ENCODE data around the gene TMEFF2.
"Not testable (repeated sequence)": the region's sequence is repeated elsewhere in the genome, so short reads cannot be mapped to it uniquely, and the experiment has no call there.

TMEFF2 gene

GRCh38 chr2:192126912-192127311 lies 67.8 kb downstream of the TMEFF2 start:
- no peak for DNase-seq

DNA sequence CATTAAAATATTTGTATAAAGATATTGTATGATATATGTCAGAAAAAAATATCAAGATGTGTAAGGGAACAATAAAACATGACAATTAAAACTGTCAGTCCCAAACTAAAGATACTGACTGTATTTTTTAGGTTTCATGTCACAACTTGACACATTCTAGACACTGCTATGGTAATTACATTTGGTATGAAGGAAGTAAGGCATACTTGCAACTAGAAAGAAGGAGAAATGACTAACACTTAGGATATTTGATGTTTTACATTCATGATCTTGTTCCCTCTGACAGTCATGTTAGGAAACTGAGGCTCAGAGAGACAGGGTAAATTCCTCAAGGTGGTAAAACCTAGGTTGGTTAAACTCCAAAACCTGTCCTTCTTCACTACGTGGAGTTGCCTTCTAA lies 68.3 kb downstream of the TMEFF2 start:
- no peak for DNase-seq

DNA sequence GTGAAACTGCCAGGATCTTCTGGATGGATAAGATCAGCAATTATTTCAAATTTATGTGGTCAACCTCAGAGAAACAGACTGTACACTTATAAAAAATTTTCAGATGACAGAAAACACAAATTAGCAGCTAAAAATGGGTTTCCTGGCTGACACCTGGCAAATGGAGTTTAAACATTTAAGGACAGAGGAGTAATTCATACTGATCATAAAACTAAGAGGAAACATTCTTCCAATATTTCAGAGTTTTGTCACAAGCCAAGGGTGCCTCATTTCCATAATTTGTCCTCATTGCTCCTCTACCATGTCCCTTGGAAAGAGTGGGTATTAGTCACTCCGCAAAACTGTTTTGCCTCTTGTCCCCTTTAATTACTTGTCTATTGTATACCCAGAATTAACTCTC lies 70.2 kb downstream of the TMEFF2 start:
- DNase-seq, result no peak

DNA sequence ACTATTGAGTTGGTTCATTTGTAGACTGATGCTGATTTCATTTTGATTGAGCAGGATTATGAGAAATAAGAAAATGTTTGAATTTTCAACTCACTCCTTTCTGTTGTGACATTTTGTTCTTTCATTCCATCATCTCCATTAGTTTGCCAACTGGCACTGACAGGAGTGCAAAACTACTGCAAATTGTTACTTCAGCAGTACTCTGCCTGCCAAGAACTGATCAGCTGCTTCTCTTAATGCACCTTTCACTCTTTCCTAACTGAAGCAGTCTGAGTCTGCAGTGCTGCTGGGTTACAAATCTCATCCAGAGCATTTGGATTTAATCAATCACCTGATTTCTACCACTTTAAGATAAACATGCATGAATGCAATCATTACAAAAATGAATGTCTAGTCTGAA lies 70.9 kb downstream of the TMEFF2 start:
- DNase-seq, result no peak

GRCh38 chr2:192122946-192123345 lies 71.8 kb downstream of the TMEFF2 start:
- no peak for DNase-seq

GRCh38 chr2:192122141-192122540 lies 72.6 kb downstream of the TMEFF2 start:
- no peak for DNase-seq

- DNase-seq, result no peak
Measured at GRCh38 chr2:192119536-192119935, 75.2 kb downstream of the TMEFF2 start.

GRCh38 chr2:192117705-192118104 lies 77.0 kb downstream of the TMEFF2 start:
- DNase-seq, result no peak

- not testable (repeated sequence) for DNase-seq
Measured at GRCh38 chr2:192111536-192111935, 83.2 kb downstream of the TMEFF2 start.

DNA sequence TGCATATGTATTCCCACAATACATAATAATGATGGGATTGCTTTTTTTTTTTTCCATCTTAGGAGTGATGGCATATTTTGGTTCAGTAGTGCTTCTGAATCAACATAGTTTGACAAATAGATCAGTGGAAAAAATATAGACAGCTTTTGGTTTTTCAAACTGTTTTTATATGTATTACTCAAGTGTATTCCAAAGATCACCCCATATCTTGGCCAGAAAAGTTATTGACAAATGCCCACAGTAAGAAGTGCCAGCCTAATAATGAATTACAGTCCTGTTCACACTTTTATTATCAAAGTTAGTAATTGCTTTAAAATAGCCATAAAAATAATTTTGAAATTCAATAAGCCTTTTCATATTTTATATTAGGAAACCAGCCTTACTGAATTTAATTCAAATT lies 95.0 kb downstream of the TMEFF2 start:
- no peak for DNase-seq

GRCh38 chr2:192098814-192099491 lies 95.8 kb downstream of the TMEFF2 start:
- no peak for DNase-seq

DNA sequence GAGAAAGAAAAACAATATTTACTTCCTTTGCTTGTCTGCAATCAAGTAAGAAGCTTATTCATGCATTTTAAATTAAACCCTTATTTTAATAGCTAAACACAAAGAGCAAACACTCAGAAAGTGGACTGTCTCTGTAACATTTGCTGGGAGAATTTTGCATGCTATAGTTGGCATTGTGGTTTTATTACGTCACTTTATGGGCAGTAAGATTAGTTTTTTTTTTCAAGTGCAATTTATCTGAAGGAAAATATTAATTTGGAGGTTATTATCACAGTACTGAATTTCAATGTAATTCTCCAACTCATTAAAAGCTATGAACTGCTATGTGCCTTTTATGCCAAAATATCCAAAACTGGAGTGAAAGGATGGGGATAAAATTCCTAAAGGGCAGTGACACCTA lies 103.3 kb downstream of the TMEFF2 start:
- no peak for DNase-seq

GRCh38 chr2:192090911-192091310 lies 103.8 kb downstream of the TMEFF2 start:
- DNase-seq, result no peak

DNA sequence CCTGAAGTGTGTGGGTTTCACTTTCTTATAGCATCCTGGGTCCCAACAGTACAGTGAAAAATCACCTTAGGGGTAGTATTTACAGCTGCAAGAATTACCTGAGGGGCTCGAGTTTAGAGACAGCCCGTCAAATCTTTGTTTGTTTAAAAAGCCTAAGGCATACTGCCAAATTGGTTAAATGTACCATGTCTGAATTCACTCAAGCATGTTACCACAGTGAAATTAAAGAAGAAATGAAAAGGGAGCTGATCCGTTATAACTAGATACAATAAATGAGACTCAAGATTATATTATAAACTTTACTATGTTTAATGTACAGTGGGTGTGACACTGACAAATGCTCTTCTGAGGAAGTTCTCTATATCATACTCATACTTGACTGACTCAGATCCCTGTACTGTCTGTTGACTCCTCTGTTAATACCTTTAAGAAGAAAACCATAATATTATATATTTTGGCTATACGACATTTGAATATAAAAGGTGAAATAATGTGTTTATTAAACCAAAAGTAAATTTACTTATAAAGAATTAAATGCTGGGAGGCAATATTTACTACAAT lies 107.3 kb downstream of the TMEFF2 start:
- DNase-seq, result no peak

DNA sequence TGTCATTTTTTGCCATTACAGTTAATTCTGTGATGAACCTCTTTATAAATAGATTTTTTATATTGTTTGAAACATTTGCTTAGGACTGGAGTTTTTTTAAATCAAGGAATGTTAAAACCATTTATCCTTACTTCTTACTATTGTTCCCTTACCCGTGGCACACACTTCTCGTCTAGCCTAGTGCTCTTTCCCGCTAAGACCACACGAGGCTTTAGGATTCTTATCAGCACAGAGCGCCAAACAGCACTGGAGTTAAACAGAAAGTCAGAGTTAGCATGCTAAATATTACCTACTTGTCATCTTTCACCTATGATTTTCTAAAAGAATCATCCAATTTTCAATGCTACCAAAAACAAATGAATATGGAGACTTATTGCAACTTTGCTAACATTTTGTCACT lies 112.6 kb downstream of the TMEFF2 start:
- DNase-seq, result no peak

DNA sequence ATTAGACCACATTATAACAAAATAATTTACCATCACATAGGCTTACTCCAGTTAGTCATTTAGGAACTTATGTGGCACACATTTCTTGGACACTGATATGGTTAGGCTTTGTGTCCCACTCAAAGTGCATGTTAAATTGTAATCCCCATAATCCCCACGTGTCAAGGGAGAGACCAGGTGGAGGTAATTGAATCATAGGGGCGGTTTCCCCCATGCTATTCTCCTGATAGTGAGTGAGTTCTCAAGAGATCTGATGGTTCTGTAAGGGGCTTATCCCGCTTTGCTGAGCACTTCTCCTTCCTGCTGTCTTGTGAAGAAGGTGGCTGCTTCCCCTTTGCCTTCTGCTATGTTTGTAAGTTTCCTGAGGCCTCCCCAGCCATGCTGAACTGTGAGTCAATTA lies 114.6 kb downstream of the TMEFF2 start:
- not testable (repeated sequence) for DNase-seq

DNA sequence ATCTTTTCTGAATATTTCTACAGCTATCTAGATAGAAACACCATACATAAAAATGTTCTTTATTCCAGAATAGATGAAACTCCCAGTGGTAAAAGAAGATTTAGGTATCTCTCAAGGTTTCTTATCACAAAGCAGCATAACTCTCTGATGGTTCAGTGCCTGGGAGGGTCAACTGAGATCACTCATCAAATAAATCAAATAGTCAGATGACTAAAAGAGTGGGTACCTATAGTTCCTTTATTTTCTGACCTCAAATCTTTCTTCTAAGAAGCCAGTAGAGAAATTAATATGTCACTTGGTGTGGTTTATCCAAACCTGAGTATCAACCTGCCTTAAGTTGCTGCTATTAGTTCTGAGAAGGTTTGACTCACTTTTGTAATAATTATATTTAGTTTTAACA lies 120.9 kb downstream of the TMEFF2 start:
- no peak for DNase-seq

DNA sequence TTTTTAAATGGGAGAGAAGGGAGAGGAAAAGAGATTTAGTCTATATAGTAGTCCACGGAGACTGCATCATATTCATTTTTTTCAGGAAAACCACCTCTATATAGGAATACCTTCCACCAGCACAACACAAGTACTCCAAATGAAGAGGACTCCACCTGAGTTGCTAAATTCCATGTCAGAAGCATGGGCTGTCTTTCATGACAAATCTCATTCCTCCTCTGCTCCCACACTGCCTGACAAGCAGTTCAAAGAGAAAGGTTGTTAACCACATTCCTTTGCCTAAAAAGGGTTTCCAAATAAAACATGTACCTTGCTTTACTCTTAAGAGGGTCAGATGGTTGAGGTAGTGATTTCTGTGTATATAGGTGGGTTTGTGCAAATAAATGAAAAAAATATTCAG lies 122.0 kb downstream of the TMEFF2 start:
- DNase-seq, result no peak

DNA sequence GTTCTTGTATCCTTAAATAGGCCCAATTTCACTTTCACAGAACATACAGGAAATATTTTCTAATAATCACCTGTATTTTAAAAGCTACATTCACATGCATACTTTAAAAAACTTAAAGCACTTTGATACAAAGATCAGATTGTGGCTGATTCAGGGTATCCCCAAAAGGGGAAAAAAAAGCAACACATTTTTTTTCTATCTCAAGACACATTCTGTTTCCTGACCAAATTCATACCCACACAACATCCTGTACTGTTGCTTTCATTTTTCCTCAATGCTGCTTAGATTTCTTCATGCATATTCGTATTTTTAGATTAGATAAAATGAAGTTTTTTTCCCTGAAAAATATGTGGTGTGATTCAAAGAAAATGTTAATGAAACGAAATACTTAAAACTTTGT lies 122.5 kb downstream of the TMEFF2 start:
- DNase-seq, result no peak

DNA sequence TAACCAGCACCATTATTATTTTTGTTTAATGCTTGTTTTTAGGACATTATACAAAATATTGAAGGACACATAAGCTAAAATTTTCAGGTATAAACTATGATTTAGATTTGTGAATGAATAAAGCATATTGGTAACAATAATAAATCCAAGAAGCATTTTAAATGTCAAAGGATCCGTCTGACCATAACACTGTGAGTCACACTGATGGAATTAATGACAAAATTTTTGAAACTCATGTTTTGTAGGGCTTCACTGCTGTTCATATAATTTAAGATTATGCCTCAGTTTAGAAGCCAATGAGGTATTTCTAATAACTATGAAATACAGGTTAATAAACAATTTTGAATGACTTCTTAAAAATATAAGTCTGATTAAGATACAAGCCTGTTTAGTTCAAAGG lies 124.6 kb downstream of the TMEFF2 start:
- DNase-seq, result no peak

DNA sequence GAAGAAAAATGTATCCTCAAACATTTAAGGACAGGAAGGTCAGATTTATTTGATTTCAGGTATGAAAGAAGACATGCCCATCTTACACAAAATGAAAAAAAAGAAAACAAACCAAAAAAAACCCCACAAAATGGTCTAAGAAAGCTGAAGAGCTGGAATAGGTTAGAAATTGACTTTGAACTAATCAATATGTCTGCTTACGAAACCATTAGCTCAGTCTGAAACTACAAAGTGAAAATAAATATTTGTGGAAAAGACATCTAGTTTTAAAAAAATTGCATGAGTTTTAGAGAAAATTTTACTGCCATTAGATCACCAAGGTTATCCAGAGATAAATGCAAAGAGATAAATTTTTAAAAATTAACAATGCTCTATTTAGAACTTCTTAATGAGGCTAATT lies 125.3 kb downstream of the TMEFF2 start:
- no peak for DNase-seq

DNA sequence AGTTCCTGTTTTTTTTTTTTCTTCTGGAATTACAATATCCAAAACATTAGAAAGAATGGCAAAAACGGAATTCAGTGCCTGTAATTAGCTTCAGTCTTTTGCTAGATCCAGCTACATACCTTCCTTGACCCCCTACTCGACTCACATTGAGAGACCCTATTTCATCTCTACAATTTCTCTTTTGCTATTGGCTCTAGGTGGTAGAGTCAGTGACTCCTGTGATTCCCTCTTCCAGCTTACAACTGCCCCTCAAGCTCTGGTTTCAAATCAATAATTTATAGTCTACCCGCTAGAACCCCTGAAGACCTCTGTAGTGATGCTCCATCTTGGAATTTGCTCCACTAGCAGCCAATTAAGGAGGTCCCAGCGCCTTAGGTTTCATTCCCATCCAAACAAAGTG lies 125.8 kb downstream of the TMEFF2 start:
- DNase-seq, result no peak

DNA sequence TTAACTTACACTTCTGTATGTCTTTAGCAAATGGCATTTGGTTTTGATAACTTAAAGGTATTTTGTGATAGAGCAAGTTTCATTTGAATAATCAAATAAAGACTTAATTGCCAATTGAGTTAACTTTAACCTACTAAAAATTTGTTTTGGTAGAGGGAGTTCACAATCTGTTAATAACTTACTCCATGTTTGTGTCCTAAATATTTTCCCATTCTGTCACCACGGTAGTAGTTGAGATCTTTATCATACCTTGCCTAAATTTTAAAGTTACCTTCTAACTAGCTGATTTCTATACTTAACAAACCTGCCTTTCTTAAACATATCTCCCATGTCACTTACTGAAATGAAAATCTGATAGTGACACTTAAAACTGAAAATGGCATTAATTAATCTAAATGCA lies 127.1 kb downstream of the TMEFF2 start:
- no peak for DNase-seq

- DNase-seq, result no peak
Measured at GRCh38 chr2:192064459-192064858, 130.3 kb downstream of the TMEFF2 start.

DNA sequence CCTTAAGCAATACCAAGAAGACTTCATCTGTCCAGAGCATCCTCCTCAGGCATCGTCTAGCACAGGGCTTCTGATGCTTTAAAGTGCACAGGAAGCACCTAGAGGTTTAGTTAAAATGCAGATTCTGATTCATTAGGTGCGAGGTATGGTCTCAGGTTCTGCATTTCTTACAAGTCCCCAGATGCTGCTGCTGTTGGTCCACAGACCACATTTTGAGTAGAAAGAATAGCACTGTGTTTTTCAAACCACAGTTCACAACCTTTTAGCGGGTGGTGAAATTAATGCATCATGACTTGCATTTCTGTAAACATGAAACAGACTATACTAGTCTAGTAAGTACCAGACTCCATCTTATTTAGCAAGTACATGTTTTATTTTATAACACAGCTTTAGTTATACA lies 134.6 kb downstream of the TMEFF2 start:
- no peak for DNase-seq

Data from activated naive CD4-positive, alpha-beta T cell (primary cell).